ENCODE measurements around the gene CHAC1. TPM values are rescaled to one million over a fixed set of nuclear protein-coding genes. Genes with fewer than 3 reads are reported as not detected.
"Not testable (repeated sequence)": the region's sequence is repeated elsewhere in the genome, so short reads cannot be mapped to it uniquely, and the experiment has no call there.

Gene CHAC1
- total and polyA plus RNA-seq, 4 donors = 0.17 to 11.9 (median 11.6) TPM

DNA sequence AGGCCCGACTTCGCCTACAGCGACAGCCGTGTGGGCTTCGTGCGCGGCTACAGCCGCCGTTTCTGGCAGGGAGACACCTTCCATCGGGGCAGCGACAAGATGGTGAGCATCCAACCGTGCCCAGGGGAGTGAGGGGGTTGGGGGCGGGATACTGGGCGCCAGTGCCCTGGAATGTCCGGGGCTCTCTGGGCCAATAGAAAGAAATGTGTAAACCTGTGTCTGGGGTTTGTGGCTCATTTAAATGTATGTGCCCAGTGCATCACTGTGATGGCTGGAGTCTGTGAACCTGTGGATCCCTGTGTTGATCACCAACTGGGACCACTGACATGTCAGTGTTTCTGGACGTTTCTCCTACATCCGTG lies 423 bp downstream of the CHAC1 start:
- peaks cover 0 to 21% (median 0%) of the 10 kb centered on the region in 5 donors for H3K4me1 ChIP-seq (ENCODE audit: control insufficient read depth in 5 of 5, insufficient read depth in 5 of 5, low read length in 5 of 5)
- peak overlapping the region in 1 of 2 donors; percentile 46 for H3K9ac ChIP-seq (ENCODE audit: insufficient read depth in 1 of 2, low read length in 2 of 2)
- TF ChIP-seq, protein P1, sequence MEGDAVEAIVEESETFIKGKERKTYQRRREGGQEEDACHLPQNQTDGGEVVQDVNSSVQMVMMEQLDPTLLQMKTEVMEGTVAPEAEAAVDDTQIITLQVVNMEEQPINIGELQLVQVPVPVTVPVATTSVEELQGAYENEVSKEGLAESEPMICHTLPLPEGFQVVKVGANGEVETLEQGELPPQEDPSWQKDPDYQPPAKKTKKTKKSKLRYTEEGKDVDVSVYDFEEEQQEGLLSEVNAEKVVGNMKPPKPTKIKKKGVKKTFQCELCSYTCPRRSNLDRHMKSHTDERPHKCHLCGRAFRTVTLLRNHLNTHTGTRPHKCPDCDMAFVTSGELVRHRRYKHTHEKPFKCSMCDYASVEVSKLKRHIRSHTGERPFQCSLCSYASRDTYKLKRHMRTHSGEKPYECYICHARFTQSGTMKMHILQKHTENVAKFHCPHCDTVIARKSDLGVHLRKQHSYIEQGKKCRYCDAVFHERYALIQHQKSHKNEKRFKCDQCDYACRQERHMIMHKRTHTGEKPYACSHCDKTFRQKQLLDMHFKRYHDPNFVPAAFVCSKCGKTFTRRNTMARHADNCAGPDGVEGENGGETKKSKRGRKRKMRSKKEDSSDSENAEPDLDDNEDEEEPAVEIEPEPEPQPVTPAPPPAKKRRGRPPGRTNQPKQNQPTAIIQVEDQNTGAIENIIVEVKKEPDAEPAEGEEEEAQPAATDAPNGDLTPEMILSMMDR (IDR thresholded peaks at IDR 0.05; ENCODE audit: control extremely low read depth, extremely low read depth) = no peak
- no peaks in the 10 kb centered on the region for H3K9me3 ChIP-seq (ENCODE audit: control insufficient read depth in 4 of 4, insufficient read depth in 3 of 4, low read length in 3 of 4)
- WGBS, 2 donors = 9 to 11% methylated on average over 17 of the region's 17 CpGs
- H3K27me3 ChIP-seq (ENCODE audit: control insufficient read depth in 3 of 3, insufficient read depth in 3 of 3, low read length in 2 of 3) = no peaks in the 10 kb centered on the region
- H3K4me3 ChIP-seq = peak overlapping the region; percentile 53
- H3K27ac ChIP-seq (ENCODE audit: low read depth in 1 of 2, low read length in 1 of 2) = peak overlapping the region; percentile 30 to 37
- H3K36me3 ChIP-seq (ENCODE audit: control insufficient read depth in 4 of 4, insufficient read depth in 4 of 4, low read length in 4 of 4) = peaks cover 0 to 2% (median 0%) of the 10 kb centered on the region in 4 donors
- no peak for DNase-seq
- no peak for ATAC-seq (ENCODE audit: insufficient read depth, low FRiP score)

DNA sequence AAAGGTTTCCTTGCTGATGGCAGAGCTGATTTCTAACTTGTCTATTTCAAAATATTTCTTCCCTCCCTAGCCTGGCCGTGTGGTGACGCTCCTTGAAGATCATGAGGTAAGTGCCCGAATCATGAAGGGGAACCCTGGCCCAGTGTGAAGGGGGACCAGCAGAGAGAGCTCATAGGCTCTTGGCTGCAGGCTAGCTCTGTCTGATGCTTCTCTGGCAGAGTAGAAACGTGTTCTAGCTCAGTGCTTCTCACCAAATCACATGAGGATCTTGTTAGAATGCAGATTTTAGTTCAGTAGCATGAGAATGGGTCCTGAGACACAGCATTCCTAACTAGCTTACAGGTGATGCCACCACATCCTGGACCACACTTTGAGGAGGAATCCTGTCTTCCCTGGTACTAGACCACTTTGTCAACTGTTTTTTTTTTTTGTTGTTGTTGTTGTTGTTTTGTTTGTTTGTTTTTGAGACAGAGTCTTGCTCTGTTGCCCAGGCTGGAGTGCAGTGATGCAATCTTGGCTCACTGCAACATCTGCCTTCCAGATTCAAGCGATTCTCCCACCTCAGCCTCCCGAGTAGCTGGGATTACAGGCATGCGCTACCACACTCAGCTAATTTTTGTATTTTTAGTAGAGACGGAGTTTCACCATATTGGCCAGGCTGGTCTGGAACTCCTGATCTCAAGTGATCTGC lies 1.0 kb downstream of the CHAC1 start:
- 71 to 74% methylated on average over 8 of the region's 8 CpGs for WGBS, 2 donors
- not testable (repeated sequence) for H3K4me3 ChIP-seq; H3K27me3 ChIP-seq (ENCODE audit: control insufficient read depth in 3 of 3, insufficient read depth in 3 of 3, low read length in 2 of 3); DNase-seq; H3K27ac ChIP-seq (ENCODE audit: low read depth in 1 of 2, low read length in 1 of 2); H3K9me3 ChIP-seq (ENCODE audit: control insufficient read depth in 4 of 4, insufficient read depth in 3 of 4, low read length in 3 of 4); H3K36me3 ChIP-seq (ENCODE audit: control insufficient read depth in 4 of 4, insufficient read depth in 4 of 4, low read length in 4 of 4); ATAC-seq (ENCODE audit: insufficient read depth, low FRiP score); H3K9ac ChIP-seq (ENCODE audit: insufficient read depth in 1 of 2, low read length in 2 of 2)
- peaks cover 0 to 21% (median 0%) of the 10 kb centered on the region in 5 donors for H3K4me1 ChIP-seq (ENCODE audit: control insufficient read depth in 5 of 5, insufficient read depth in 5 of 5, low read length in 5 of 5)

DNA sequence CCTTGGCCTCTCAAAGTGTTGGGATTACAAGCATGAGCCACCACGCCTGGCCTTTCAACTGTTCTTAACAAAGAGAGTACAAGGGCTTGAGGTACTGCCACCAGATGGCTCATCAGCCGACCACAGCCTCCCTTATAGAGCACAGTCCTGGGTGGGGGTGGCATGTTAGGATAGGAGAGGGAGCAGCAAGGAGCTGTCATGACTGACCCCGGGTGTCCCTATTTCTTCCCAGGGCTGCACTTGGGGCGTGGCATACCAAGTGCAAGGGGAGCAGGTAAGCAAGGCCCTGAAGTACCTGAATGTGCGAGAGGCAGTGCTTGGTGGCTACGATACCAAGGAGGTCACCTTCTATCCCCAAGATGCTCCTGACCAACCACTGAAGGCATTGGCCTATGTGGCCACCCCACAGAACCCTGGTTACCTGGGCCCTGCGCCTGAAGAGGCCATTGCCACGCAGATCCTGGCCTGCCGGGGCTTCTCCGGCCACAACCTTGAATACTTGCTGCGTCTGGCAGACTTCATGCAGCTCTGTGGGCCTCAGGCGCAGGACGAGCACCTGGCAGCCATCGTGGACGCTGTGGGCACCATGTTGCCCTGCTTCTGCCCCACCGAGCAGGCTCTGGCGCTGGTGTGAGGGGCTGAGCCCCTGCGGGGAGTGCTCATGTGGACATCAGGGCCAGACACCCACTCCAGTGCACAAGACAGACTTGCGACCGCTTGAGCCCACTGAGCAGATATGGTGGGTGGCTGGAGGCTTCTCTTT lies 2.1 kb downstream of the CHAC1 start:
- no peak overlapping the region for H3K27ac ChIP-seq (ENCODE audit: low read depth in 1 of 2, low read length in 1 of 2)
- H3K9ac ChIP-seq (ENCODE audit: insufficient read depth in 1 of 2, low read length in 2 of 2) = no peak overlapping the region
- H3K4me1 ChIP-seq (ENCODE audit: control insufficient read depth in 5 of 5, insufficient read depth in 5 of 5, low read length in 5 of 5) = peaks cover 0 to 18% (median 0%) of the 10 kb centered on the region in 5 donors
- no peaks in the 10 kb centered on the region for H3K9me3 ChIP-seq (ENCODE audit: control insufficient read depth in 4 of 4, insufficient read depth in 3 of 4, low read length in 3 of 4)
- no peak for DNase-seq
- TF ChIP-seq, protein P1 (IDR thresholded peaks at IDR 0.05; ENCODE audit: control extremely low read depth, extremely low read depth) = no peak
- H3K4me3 ChIP-seq = no peak overlapping the region
- no peaks in the 10 kb centered on the region for H3K27me3 ChIP-seq (ENCODE audit: control insufficient read depth in 3 of 3, insufficient read depth in 3 of 3, low read length in 2 of 3)
- peaks cover 0 to 2% (median 0%) of the 10 kb centered on the region in 4 donors for H3K36me3 ChIP-seq (ENCODE audit: control insufficient read depth in 4 of 4, insufficient read depth in 4 of 4, low read length in 4 of 4)
- WGBS, 2 donors = 91% methylated on average over 20 of the region's 20 CpGs
- no peak for ATAC-seq (ENCODE audit: insufficient read depth, low FRiP score)

DNA sequence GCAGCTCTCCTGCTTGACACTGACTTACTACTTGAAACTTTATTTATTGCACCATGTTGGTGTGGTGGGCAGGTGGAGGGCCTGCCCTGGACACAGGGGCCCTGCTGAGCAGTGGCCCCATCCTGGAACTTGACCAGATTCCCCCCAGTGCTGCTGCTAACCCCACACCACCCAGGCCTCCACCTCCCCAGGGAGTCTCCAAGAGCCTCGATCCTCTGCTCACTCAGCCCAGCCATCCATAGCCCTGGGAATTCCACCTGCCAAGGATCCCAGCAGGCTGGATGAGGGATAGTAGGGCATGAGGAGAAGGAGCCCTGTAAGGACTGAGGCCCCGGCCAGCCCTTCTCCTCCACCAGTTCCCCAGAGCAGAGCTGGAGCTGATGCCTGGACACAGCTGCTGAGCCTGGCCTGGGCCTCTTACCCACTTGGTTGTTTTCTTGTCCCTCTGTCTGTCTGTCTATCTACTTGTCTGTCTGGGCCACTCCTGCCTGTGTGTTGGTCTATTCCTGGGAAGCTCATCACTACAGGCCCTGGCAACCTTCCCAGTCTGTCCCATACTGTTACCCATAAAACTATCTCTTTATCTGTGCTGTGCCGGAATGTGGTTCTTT lies 2.8 kb downstream of the CHAC1 start:
- ATAC-seq (ENCODE audit: insufficient read depth, low FRiP score) = no peak
- no peaks in the 10 kb centered on the region for H3K27me3 ChIP-seq (ENCODE audit: control insufficient read depth in 3 of 3, insufficient read depth in 3 of 3, low read length in 2 of 3)
- TF ChIP-seq, protein P1 (IDR thresholded peaks at IDR 0.05; ENCODE audit: control extremely low read depth, extremely low read depth) = no peak
- H3K4me3 ChIP-seq = no peak overlapping the region
- peaks cover 0 to 18% (median 0%) of the 10 kb centered on the region in 5 donors for H3K4me1 ChIP-seq (ENCODE audit: control insufficient read depth in 5 of 5, insufficient read depth in 5 of 5, low read length in 5 of 5)
- no peak for DNase-seq
- H3K9me3 ChIP-seq (ENCODE audit: control insufficient read depth in 4 of 4, insufficient read depth in 3 of 4, low read length in 3 of 4) = no peaks in the 10 kb centered on the region
- peak overlapping the region in 1 of 2 donors; percentile 64 for H3K27ac ChIP-seq (ENCODE audit: low read depth in 1 of 2, low read length in 1 of 2)
- peaks cover 0 to 2% (median 0%) of the 10 kb centered on the region in 4 donors for H3K36me3 ChIP-seq (ENCODE audit: control insufficient read depth in 4 of 4, insufficient read depth in 4 of 4, low read length in 4 of 4)
- 95 to 97% methylated on average over 3 of the region's 3 CpGs for WGBS, 2 donors
- H3K9ac ChIP-seq (ENCODE audit: insufficient read depth in 1 of 2, low read length in 2 of 2) = no peak overlapping the region
